Measurements from ENCODE around the gene ADCY2. TPM values are rescaled to one million over a fixed set of nuclear protein-coding genes. Genes with fewer than 3 reads are reported as not detected.

The ADCY2 gene
- polyA plus RNA-seq, 1 of the 3 experiments (the other 2 are of a cell fraction), result not detected

DNA sequence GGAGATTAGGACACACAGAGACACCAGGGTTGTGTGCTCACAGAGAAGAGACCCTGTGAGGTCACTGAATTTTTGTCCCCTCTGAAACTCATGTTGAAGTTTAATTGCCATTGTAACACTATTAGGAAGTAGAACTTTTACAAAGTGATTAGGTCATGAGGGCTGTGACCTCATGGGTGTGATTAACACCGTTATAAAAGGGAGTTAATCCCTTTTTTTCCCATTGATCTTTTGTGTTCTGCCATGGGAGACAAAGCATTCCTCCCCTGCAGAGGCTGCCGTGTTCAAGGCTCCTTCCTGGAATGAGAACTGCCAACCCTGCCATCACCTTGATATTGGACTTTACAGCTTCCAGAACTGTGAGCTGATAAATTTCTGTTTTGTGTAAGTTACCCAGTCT, 221.0 kb downstream of the ADCY2 start:
- Histone ChIP-seq H3K9ac (no peak overlapping the region), H3K9me2 (no peaks in the 10 kb centered on the region), H3K79me2 (ENCODE audit: insufficient read depth) (no peaks in the 10 kb centered on the region), H3K4me2 (no peak overlapping the region), H3K4me1 (ENCODE audit: control insufficient read depth in 1 of 2, insufficient read depth in 2 of 2, low read depth in 1 of 2, low read length in 1 of 2) (no peaks in the 10 kb centered on the region), H3K27me3 (ENCODE audit: insufficient read depth) (no peaks in the 10 kb centered on the region), H3F3A (replicated peaks; ENCODE audit: insufficient read depth) (no peaks in the 10 kb centered on the region), H3K4me3 (ENCODE audit: low read depth in 2 of 2, low read length in 1 of 2) (no peak overlapping the region), H3K9me3 (no peaks in the 10 kb centered on the region), H3K27ac (ENCODE audit: low read depth in 2 of 2, low read length in 1 of 2) (no peak overlapping the region), H2AFZ (ENCODE audit: low read depth) (no peak overlapping the region), H3K36me3 (replicated peaks in 1 of 2; ENCODE audit: control insufficient read depth in 1 of 2, insufficient read depth in 2 of 2, low read length in 1 of 2) (no peaks in the 10 kb centered on the region), H4K20me1 (ENCODE audit: insufficient read depth) (no peaks in the 10 kb centered on the region)
- no peak for DNase-seq
- ChIA-PET CTCF (no interaction called here), POLR2A (no interaction called here)
- no peak for TF ChIP-seq FOXM1 (IDR thresholded peaks at IDR 0.05; ENCODE audit: low read depth)
- TF ChIP-seq, protein P1, sequence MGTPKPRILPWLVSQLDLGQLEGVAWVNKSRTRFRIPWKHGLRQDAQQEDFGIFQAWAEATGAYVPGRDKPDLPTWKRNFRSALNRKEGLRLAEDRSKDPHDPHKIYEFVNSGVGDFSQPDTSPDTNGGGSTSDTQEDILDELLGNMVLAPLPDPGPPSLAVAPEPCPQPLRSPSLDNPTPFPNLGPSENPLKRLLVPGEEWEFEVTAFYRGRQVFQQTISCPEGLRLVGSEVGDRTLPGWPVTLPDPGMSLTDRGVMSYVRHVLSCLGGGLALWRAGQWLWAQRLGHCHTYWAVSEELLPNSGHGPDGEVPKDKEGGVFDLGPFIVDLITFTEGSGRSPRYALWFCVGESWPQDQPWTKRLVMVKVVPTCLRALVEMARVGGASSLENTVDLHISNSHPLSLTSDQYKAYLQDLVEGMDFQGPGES (IDR thresholded peaks at IDR 0.05; ENCODE audit: low read depth, low read length), result no peak
- TF ChIP-seq GABPA (IDR thresholded peaks at IDR 0.05; ENCODE audit: low read depth), result no peak
- TF ChIP-seq POLR2AphosphoS5 (IDR thresholded peaks at IDR 0.05; ENCODE audit: low read depth, low read length), result no peak
- TF ChIP-seq YY1 (IDR thresholded peaks at IDR 0.05; ENCODE audit: low read depth), result no peak
- no peak for TF ChIP-seq TAF1 (IDR thresholded peaks at IDR 0.05; ENCODE audit: borderline replicate concordance, low read depth, low read length)
- TF ChIP-seq RXRA (IDR thresholded peaks at IDR 0.05; ENCODE audit: borderline replicate concordance, low read depth), result no peak
- no peak for TF ChIP-seq SIN3A (IDR thresholded peaks at IDR 0.05; ENCODE audit: borderline replicate concordance, low read depth, low read length)
- TF ChIP-seq PBX3 (IDR thresholded peaks at IDR 0.05), result no peak
- WGBS (ENCODE audit: low lambda C conversion rate), result 0% methylated on average over 2 of the region's 2 CpGs

DNA sequence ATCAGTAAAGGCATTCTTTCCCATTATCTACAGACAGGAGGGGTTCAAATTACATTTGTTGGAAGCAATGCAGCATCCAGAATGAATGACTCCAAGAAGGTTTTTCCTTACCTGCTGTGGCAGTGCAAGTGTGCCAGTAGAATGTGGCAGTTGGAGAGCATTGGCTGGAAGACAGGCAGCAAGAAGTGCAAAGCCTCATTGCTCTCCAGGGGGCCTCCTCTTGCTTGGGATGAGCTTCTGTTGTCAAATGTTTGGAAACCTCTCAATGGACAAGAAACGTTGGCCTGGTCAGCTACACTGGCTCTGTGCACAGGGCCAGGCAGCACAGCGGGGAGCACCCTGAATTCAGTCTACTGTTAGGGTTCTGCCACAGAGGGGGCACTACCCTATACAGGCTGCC, 226.6 kb downstream of the ADCY2 start:
- H3F3A ChIP-seq (replicated peaks; ENCODE audit: insufficient read depth), result no peaks in the 10 kb centered on the region
- no peaks in the 10 kb centered on the region for H3K79me2 ChIP-seq (ENCODE audit: insufficient read depth)
- 5% methylated on average over 2 of the region's 2 CpGs for WGBS (ENCODE audit: low lambda C conversion rate)
- H4K20me1 ChIP-seq (ENCODE audit: insufficient read depth), result no peaks in the 10 kb centered on the region
- no peak overlapping the region for H3K9ac ChIP-seq
- H3K4me2 ChIP-seq, result no peak overlapping the region
- ChIA-PET CTCF (no interaction called here), POLR2A (no interaction called here)
- H3K36me3 ChIP-seq (replicated peaks in 1 of 2; ENCODE audit: control insufficient read depth in 1 of 2, insufficient read depth in 2 of 2, low read length in 1 of 2), result no peaks in the 10 kb centered on the region
- H3K4me3 ChIP-seq (ENCODE audit: low read depth in 2 of 2, low read length in 1 of 2), result no peak overlapping the region
- no peaks in the 10 kb centered on the region for H3K9me2 ChIP-seq
- no peak overlapping the region for H2AFZ ChIP-seq (ENCODE audit: low read depth)
- no peaks in the 10 kb centered on the region for H3K4me1 ChIP-seq (ENCODE audit: control insufficient read depth in 1 of 2, insufficient read depth in 2 of 2, low read depth in 1 of 2, low read length in 1 of 2)
- DNase-seq, result no peak
- no peaks in the 10 kb centered on the region for H3K27me3 ChIP-seq (ENCODE audit: insufficient read depth)
- TF ChIP-seq PBX3 (IDR thresholded peaks at IDR 0.05) (no peak), FOXM1 (IDR thresholded peaks at IDR 0.05; ENCODE audit: low read depth) (no peak), FOXJ3 (CRISPR knock-in tag; IDR thresholded peaks at IDR 0.05) (no peak), EP300 (IDR thresholded peaks at IDR 0.05; ENCODE audit: borderline replicate concordance in 1 of 2, low read depth in 1 of 2, low read length in 1 of 2) (no peak), NFIC (IDR thresholded peaks at IDR 0.05; ENCODE audit: borderline replicate concordance) (no peak), NRF1 (IDR thresholded peaks at IDR 0.05; ENCODE audit: low read depth, low read length) (no peak), POLR2AphosphoS5 (IDR thresholded peaks at IDR 0.05; ENCODE audit: low read depth, low read length) (no peak), SIN3A (IDR thresholded peaks at IDR 0.05; ENCODE audit: borderline replicate concordance, low read depth, low read length) (no peak), FOSL2 (IDR thresholded peaks at IDR 0.05; ENCODE audit: borderline replicate concordance, low read depth) (no peak), EZH2phosphoT487 (IDR thresholded peaks at IDR 0.05; ENCODE audit: borderline replicate concordance, low read depth) (no peak), GABPA (IDR thresholded peaks at IDR 0.05; ENCODE audit: low read depth) (no peak), GATA2 (CRISPR knock-in tag; IDR thresholded peaks at IDR 0.05) (no peak), REST (IDR thresholded peaks at IDR 0.05; ENCODE audit: low read depth, low read length) (no peak), CHD2 (IDR thresholded peaks at IDR 0.05; ENCODE audit: low read length, partially characterized antibody) (no peak), ELF1 (IDR thresholded peaks at IDR 0.05) (no peak), TCF12 (IDR thresholded peaks at IDR 0.05) (no peak), RAD21 (IDR thresholded peaks at IDR 0.05; ENCODE audit: low read length) (no peak)
- TF ChIP-seq, protein P2, sequence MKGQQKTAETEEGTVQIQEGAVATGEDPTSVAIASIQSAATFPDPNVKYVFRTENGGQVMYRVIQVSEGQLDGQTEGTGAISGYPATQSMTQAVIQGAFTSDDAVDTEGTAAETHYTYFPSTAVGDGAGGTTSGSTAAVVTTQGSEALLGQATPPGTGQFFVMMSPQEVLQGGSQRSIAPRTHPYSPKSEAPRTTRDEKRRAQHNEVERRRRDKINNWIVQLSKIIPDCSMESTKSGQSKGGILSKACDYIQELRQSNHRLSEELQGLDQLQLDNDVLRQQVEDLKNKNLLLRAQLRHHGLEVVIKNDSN (IDR thresholded peaks at IDR 0.05; ENCODE audit: borderline replicate concordance, low read depth), result no peak
- no peaks in the 10 kb centered on the region for H3K9me3 ChIP-seq
- no peak overlapping the region for H3K27ac ChIP-seq (ENCODE audit: low read depth in 2 of 2, low read length in 1 of 2)

Data from SK-N-SH (cell line).